Subcutaneous adipose tissue (tissue), 4 donors: ENCODE measurements around the gene ZNF521. TPM values are rescaled to one million over a fixed set of nuclear protein-coding genes. Genes with fewer than 3 reads are reported as not detected.

Experiments
- CTCF ChIP-seq: fragments of 450-650 bp; IDR thresholded peaks from one replicate; pipeline ENCODE4 v1.5.1; 2016; ENCODE audit warnings: low read depth, mild to moderate bottlenecking, control low read depth, antibody characterized with exemption, moderate library complexity
- total RNA-seq, 4 donors: library from RNA; depleted of rRNA; stranded (reverse); fragments of >200 nt; gene quantifications; one replicate each; pipeline ENCODE4 v1.1.0, GENCODE V29; 2016

Gene ZNF521
- total RNA-seq, 4 donors from 2014 or later = 20.7 to 56.2 (median 37.4) TPM

GRCh38 chr18:25282282-25282681 is 69.7 kb downstream of the ZNF521 start:
- TF ChIP-seq CTCF = no peak

- TF ChIP-seq CTCF = no peak
These were observed 70.4 kb downstream of the ZNF521 start for GRCh38 chr18:25281556-25281955.

- no peak for TF ChIP-seq CTCF
These were observed 72.0 kb downstream of the ZNF521 start for GRCh38 chr18:25279961-25280360.

GRCh38 chr18:25279556-25279955 is 72.4 kb downstream of the ZNF521 start:
- no peak for TF ChIP-seq CTCF

GRCh38 chr18:25279133-25279532 is 72.8 kb downstream of the ZNF521 start:
- no peak for TF ChIP-seq CTCF

- no peak for TF ChIP-seq CTCF
These were observed 73.6 kb downstream of the ZNF521 start for GRCh38 chr18:25278394-25278793.

GRCh38 chr18:25275412-25276001 is 76.5 kb downstream of the ZNF521 start:
- TF ChIP-seq CTCF = no peak
